ENCODE data around the gene LANCL1. TPM values are rescaled to one million over a fixed set of nuclear protein-coding genes. Genes with fewer than 3 reads are reported as not detected.

Gene LANCL1
- total RNA-seq, 1 experiment from 2014 or later: 61.5 TPM

DNA sequence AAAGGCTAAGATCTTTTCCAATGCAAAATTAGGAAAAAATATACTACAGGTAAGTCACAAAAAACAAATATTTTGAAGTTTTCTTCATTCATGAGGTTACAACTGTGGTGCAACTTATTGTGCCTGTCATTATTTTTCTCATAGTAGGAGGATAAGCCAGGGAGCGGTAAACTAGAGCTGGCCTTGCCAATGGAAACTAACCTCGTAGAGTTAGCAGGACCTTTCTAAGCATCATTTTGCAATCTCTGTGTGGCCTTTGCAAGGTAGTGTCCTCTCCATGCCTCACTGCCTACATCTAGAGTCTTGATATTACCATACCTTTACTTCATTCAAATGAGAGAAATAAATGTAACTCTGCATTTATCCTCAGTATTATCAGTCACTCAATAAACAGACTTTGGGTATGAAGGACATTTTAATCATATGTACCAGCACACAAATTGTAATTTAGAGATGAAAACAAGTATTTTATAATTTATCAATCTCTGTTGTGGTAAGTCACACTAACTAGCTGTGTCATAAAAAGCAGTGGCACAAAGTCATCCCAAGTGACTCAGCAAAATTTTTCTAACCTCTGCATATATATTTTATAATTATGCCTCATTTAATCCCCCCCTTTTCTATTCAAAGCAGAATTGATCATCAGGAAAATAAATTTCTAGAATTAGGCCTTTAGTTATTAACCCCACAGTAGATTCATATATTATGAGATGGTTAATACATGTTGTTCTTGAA, 47.0 kb downstream of the LANCL1 start:
- Histone ChIP-seq H3K9ac (ENCODE audit: low read length) (no peak overlapping the region), H3K27ac (ENCODE audit: low read depth, low read length) (no peak overlapping the region), H3K4me1 (ENCODE audit: control insufficient read depth in 1 of 2, insufficient read depth in 2 of 2, low read length in 2 of 2) (no peaks in the 10 kb centered on the region), H3K4me2 (ENCODE audit: low read length) (no peak overlapping the region), H3K9me2 (ENCODE audit: insufficient read depth) (0 out of 2 replicates have a peak, but pooled peaks cover 3% of the 10 kb centered on the region), H3K9me3 (ENCODE audit: control insufficient read depth in 1 of 2, insufficient read depth in 1 of 2, low read depth in 1 of 2, low read length in 2 of 2) (peaks cover 0 to 6% of the 10 kb centered on the region in 2 experiments; a peak in 1 of 4 replicates), H3K36me3 (ENCODE audit: control insufficient read depth in 1 of 2, insufficient read depth in 2 of 2, low read length in 2 of 2) (peaks cover 3% of the 10 kb centered on the region in 2 experiments; a peak in 2 of 4 replicates), H4K20me1 (ENCODE audit: insufficient read depth) (no peaks in the 10 kb centered on the region), H3K4me3 (replicated peaks in 1 of 2; ENCODE audit: low read depth in 1 of 2, low read length in 2 of 2) (no peak overlapping the region), H2AFZ (ENCODE audit: low read depth, low read length, poor library complexity, severe bottlenecking) (no peak overlapping the region), H3K79me2 (ENCODE audit: insufficient read depth, low read length) (no peaks in the 10 kb centered on the region), H3K27me3 (ENCODE audit: insufficient read depth, low read length) (no peaks in the 10 kb centered on the region)
- TF ChIP-seq EZH2 (IDR thresholded peaks at IDR 0.05) (no peak), ZNF274 (IDR thresholded peaks at IDR 0.05; ENCODE audit: low read depth, low read length) (no peak), SP1 (IDR thresholded peaks at IDR 0.05; ENCODE audit: low read depth) (no peak)
- ChIA-PET POLR2A (no interaction called here), RAD21 (ENCODE audit: low non-redundant PET in 1 of 2, low total read pairs in 2 of 2, uncharacterized antibody in 2 of 2, unreplicated experiment in 2 of 2) (no interaction called here), CTCF (no interaction called here)
- DNase-seq (ENCODE audit: low read depth, low spot score) (no peak), ATAC-seq (no peak)
- no TSS peak for BruUV-seq (replicated peaks)
- intact Hi-C loops (cut with micrococcal nuclease): loop anchor here (2.0 kb wide), 1 partner anchor 69 kb away; no protein-coding TSS in a partner anchor

DNA sequence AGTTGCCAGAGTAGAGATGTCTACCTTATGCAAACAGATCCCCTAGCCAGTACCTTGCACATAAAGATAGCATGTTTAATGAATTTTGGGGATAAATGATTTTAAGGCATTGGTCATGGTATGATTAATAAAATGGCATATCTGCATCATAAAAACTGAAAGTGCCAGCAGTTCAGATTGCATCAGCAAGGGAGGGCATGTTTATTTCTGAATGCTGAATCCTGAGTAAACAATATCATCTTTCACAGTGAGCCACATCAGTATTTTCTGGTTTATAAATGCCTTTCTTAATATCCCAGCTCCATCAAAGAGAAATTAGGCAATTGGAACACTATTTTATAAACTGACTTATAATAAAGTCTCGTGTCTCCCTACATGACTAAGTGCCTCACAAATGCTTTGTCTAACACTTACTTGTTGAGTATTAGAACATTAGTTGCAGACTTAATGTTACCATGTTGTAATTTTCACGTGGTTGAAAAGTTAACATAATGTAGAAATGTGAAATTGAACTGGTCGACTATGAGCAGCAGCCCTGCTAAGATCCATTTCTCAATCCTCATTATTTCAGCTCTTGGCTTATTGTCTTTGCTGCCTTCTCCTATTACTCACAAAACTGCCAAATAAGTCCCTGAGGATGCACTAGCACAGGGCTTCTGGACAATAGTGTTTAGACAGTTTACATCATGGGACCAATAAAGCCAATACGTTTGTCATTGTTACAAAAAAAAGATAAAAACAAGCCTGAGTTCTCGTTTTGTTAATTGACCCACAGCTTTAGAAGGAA, 48.0 kb downstream of the LANCL1 start:
- Histone ChIP-seq H3K9me2 (ENCODE audit: insufficient read depth) (0 out of 2 replicates have a peak, but pooled peaks cover 3% of the 10 kb centered on the region), H4K20me1 (ENCODE audit: insufficient read depth) (no peaks in the 10 kb centered on the region), H3K4me1 (ENCODE audit: control insufficient read depth in 1 of 2, insufficient read depth in 2 of 2, low read length in 2 of 2) (no peaks in the 10 kb centered on the region), H2AFZ (ENCODE audit: low read depth, low read length, poor library complexity, severe bottlenecking) (no peak overlapping the region), H3K4me3 (replicated peaks in 1 of 2; ENCODE audit: low read depth in 1 of 2, low read length in 2 of 2) (no peak overlapping the region), H3K9me3 (ENCODE audit: control insufficient read depth in 1 of 2, insufficient read depth in 1 of 2, low read depth in 1 of 2, low read length in 2 of 2) (peaks cover 0 to 6% of the 10 kb centered on the region in 2 experiments; a peak in 1 of 4 replicates), H3K27me3 (ENCODE audit: insufficient read depth, low read length) (no peaks in the 10 kb centered on the region), H3K9ac (ENCODE audit: low read length) (no peak overlapping the region), H3K79me2 (ENCODE audit: insufficient read depth, low read length) (no peaks in the 10 kb centered on the region), H3K36me3 (ENCODE audit: control insufficient read depth in 1 of 2, insufficient read depth in 2 of 2, low read length in 2 of 2) (no peaks in the 10 kb centered on the region; a peak in 1 of 4 replicates), H3K4me2 (ENCODE audit: low read length) (no peak overlapping the region), H3K27ac (ENCODE audit: low read depth, low read length) (no peak overlapping the region)
- RAD21 ChIA-PET (ENCODE audit: low non-redundant PET in 1 of 2, low total read pairs in 2 of 2, uncharacterized antibody in 2 of 2, unreplicated experiment in 2 of 2): no interaction called here
- POLR2A ChIA-PET: no interaction called here
- CTCF ChIA-PET: no interaction called here
- intact Hi-C loops (cut with micrococcal nuclease): loop anchor here (2.0 kb wide), 1 partner anchor 70 kb away; no protein-coding TSS in a partner anchor
- ATAC-seq: no peak
- DNase-seq (ENCODE audit: low read depth, low spot score): no peak
- no TSS peak for BruUV-seq (replicated peaks)
- TF ChIP-seq SRF (IDR thresholded peaks at IDR 0.05; ENCODE audit: low read depth) (no peak), YY1 (IDR thresholded peaks at IDR 0.05; ENCODE audit: extremely low read depth, insufficient replicate concordance, low read depth, low read length) (no peak), ELF1 (IDR thresholded peaks at IDR 0.05; ENCODE audit: borderline replicate concordance, low read depth) (no peak), CBX3 (IDR thresholded peaks at IDR 0.05; ENCODE audit: low read depth) (no peak), ZNF274 (IDR thresholded peaks at IDR 0.05; ENCODE audit: low read depth, low read length) (no peak), RAD21 (IDR thresholded peaks at IDR 0.05; ENCODE audit: low read depth) (no peak), POLR2A (IDR thresholded peaks at IDR 0.05; ENCODE audit: borderline replicate concordance, extremely low read depth, insufficient read depth, insufficient read length) (no peak), FOSL1 (IDR thresholded peaks at IDR 0.05; ENCODE audit: low read depth) (no peak), EZH2phosphoT487 (IDR thresholded peaks at IDR 0.05; ENCODE audit: borderline replicate concordance) (no peak)
- TF ChIP-seq, protein P1, sequence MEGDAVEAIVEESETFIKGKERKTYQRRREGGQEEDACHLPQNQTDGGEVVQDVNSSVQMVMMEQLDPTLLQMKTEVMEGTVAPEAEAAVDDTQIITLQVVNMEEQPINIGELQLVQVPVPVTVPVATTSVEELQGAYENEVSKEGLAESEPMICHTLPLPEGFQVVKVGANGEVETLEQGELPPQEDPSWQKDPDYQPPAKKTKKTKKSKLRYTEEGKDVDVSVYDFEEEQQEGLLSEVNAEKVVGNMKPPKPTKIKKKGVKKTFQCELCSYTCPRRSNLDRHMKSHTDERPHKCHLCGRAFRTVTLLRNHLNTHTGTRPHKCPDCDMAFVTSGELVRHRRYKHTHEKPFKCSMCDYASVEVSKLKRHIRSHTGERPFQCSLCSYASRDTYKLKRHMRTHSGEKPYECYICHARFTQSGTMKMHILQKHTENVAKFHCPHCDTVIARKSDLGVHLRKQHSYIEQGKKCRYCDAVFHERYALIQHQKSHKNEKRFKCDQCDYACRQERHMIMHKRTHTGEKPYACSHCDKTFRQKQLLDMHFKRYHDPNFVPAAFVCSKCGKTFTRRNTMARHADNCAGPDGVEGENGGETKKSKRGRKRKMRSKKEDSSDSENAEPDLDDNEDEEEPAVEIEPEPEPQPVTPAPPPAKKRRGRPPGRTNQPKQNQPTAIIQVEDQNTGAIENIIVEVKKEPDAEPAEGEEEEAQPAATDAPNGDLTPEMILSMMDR (IDR thresholded peaks at IDR 0.05 in 2 of 3, conservative IDR thresholded peaks at IDR 0.05 in 1 of 3; ENCODE audit: borderline replicate concordance in 1 of 3, insufficient read depth in 1 of 3, low read depth in 2 of 3, low read length in 2 of 3): no peak
- TF ChIP-seq, protein P2, sequence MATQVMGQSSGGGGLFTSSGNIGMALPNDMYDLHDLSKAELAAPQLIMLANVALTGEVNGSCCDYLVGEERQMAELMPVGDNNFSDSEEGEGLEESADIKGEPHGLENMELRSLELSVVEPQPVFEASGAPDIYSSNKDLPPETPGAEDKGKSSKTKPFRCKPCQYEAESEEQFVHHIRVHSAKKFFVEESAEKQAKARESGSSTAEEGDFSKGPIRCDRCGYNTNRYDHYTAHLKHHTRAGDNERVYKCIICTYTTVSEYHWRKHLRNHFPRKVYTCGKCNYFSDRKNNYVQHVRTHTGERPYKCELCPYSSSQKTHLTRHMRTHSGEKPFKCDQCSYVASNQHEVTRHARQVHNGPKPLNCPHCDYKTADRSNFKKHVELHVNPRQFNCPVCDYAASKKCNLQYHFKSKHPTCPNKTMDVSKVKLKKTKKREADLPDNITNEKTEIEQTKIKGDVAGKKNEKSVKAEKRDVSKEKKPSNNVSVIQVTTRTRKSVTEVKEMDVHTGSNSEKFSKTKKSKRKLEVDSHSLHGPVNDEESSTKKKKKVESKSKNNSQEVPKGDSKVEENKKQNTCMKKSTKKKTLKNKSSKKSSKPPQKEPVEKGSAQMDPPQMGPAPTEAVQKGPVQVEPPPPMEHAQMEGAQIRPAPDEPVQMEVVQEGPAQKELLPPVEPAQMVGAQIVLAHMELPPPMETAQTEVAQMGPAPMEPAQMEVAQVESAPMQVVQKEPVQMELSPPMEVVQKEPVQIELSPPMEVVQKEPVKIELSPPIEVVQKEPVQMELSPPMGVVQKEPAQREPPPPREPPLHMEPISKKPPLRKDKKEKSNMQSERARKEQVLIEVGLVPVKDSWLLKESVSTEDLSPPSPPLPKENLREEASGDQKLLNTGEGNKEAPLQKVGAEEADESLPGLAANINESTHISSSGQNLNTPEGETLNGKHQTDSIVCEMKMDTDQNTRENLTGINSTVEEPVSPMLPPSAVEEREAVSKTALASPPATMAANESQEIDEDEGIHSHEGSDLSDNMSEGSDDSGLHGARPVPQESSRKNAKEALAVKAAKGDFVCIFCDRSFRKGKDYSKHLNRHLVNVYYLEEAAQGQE (IDR thresholded peaks at IDR 0.05; ENCODE audit: low read depth): no peak
